HepG2 (cell line): ENCODE data around the gene CSNK2A1. TPM values are rescaled to one million over a fixed set of nuclear protein-coding genes. Genes with fewer than 3 reads are reported as not detected.

Experiments
- ATAC-seq: fragments of 200-7000 bp; cut with Tn5 transposase; 3 replicates; pipeline ENCODE4 v1.9.1; 2020; ENCODE audit warnings: mild to moderate bottlenecking, moderate library complexity
- BruUV-seq: library from RNA; stranded (reverse); fragments of 400-500 nt; replicated peaks from 2 replicates; lab custom pipeline; 2021; lab: Mats Ljungman, UMichigan
- CTCF ChIA-PET: fragments of 300-600 bp; formaldehyde crosslinking; extraction: SDS; loops from one replicate; lab custom pipeline; 2021; ENCODE audit warnings: low total read pairs, inconsistent platforms, low intra/inter-chr PET ratio; lab: Yijun Ruan, JAX
- POLR2A ChIA-PET: fragments of 350-600 bp; sonication (Branson Sonifier 250); formaldehyde crosslinking; loops from one replicate; lab custom pipeline; 2020; ENCODE audit warnings: antibody characterized with exemption, inconsistent platforms; lab: Yijun Ruan, JAX
- DNase-seq: peaks from one replicate; pipeline ENCODE4 v3.0.0-alpha.2; 2015; ENCODE audit warnings: low spot score
- FAIRE-seq: peaks from 3 replicates; lab custom pipeline; 2011; peaks lifted over from hg19 to GRCh38; lab: Jason Lieb, UNC
- H2AFZ ChIP-seq: one replicate; pipeline ENCODE4 v1.6.1; 2011; ENCODE audit warnings: low read length, inconsistent platforms
- H3K27ac ChIP-seq: fragments of 300-600 bp; 3 replicates; pipeline ENCODE4 v1.8.0; 2011; ENCODE audit warnings: mixed run types, mild to moderate bottlenecking, mixed read lengths, low read length, inconsistent platforms; ENCODE audit not compliant: insufficient read depth; ENCODE audit errors: extremely low read length
- H3K27me3 ChIP-seq, 2 experiments: fragments of 200-600 bp in 1 of 2; 2 replicates in 1 of 2; 3 replicates in 1 of 2; pipeline versions ENCODE4 v1.6.0 to v1.8.0; 2011; ENCODE audit warnings: low read length in 2 of 2, mild to moderate bottlenecking in 2 of 2, moderate library complexity in 2 of 2, inconsistent platforms in 1 of 2; ENCODE audit not compliant: insufficient read depth in 2 of 2, control insufficient read depth in 1 of 2
- H3K36me3 ChIP-seq, 2 experiments: fragments of 200-600 bp in 1 of 2; replicated peaks in 1 of 2; 2 replicates in 1 of 2; 3 replicates in 1 of 2; pipeline versions ENCODE4 v1.5.1 to v1.8.0; 2011; ENCODE audit warnings: low read length in 2 of 2, inconsistent platforms in 1 of 2; ENCODE audit not compliant: insufficient read depth in 2 of 2, control insufficient read depth in 1 of 2
- H3K4me1 ChIP-seq: 2 replicates; pipeline ENCODE4 v1.5.1; 2012; ENCODE audit warnings: low read length, inconsistent platforms; ENCODE audit not compliant: insufficient read depth
- H3K4me2 ChIP-seq: 2 replicates; pipeline ENCODE4 v1.6.0; 2011; ENCODE audit warnings: low read depth, low read length, inconsistent platforms
- H3K4me3 ChIP-seq, 3 experiments: fragments of 200-600 bp in 1 of 3; sonication (generic), shearing (Covaris generic) in 1 of 3; replicated peaks in 1 of 3; 2 replicates each; pipeline ENCODE4 v1.5.1; 2011 to 2016; ENCODE audit warnings: low read length in 3 of 3, inconsistent platforms in 2 of 3, low read depth in 2 of 3, mild to moderate bottlenecking in 2 of 3, control low read depth in 1 of 3, mixed read lengths in 1 of 3; ENCODE audit not compliant: insufficient read depth in 1 of 3
- H3K79me2 ChIP-seq: one replicate; pipeline ENCODE4 v1.6.1; 2011; ENCODE audit warnings: low read length, inconsistent platforms; ENCODE audit not compliant: insufficient read depth
- H3K9ac ChIP-seq: 2 replicates; pipeline ENCODE4 v1.6.0; 2011; ENCODE audit warnings: mild to moderate bottlenecking, low read depth, low read length, inconsistent platforms; ENCODE audit not compliant: insufficient read depth
- H3K9me3 ChIP-seq: 2 replicates; pipeline ENCODE4 v1.5.1; 2012; ENCODE audit warnings: mild to moderate bottlenecking, low read length
- H4K20me1 ChIP-seq: 2 replicates; pipeline ENCODE4 v1.6.0; 2011; ENCODE audit warnings: inconsistent platforms, mild to moderate bottlenecking, low read length, moderate library complexity; ENCODE audit not compliant: insufficient read depth
- ARNT ChIP-seq: fragments of 450-650 bp; IDR thresholded peaks from 2 replicates; pipeline ENCODE4 v1.6.1; 2017
- HNRNPL ChIP-seq: fragments of 200-400 bp; formaldehyde crosslinking; IDR thresholded peaks from 2 replicates; pipeline ENCODE4 v1.6.1; 2017; ENCODE audit warnings: mild to moderate bottlenecking, low read depth, low read length
- KAT7 ChIP-seq: IDR thresholded peaks from 2 replicates; pipeline ENCODE4 v1.6.1; 2018; ENCODE audit warnings: borderline replicate concordance, missing compliant biosample characterization
- MAZ ChIP-seq, 2 experiments: sonication (generic) in 1 of 2; formaldehyde crosslinking in 1 of 2; IDR thresholded peaks; 2 replicates each; pipeline versions ENCODE4 v1.5.0 to v1.6.1; 2012 to 2020; ENCODE audit warnings: low read depth in 2 of 2, mild to moderate bottlenecking in 2 of 2, borderline replicate concordance in 1 of 2, improper control_type of control experiment in 1 of 2, low read length in 1 of 2, missing genetic modification reagents in 1 of 2, moderate library complexity in 1 of 2
- SAFB2 ChIP-seq: sonication (generic); formaldehyde crosslinking; IDR thresholded peaks from 2 replicates; pipeline ENCODE4 v1.5.1; 2020; ENCODE audit warnings: missing genetic modification reagents, low read depth, mild to moderate bottlenecking, borderline replicate concordance
- STAG1 ChIP-seq: sonication (generic); formaldehyde crosslinking; IDR thresholded peaks from 2 replicates; pipeline ENCODE4 v1.4.0; 2020; ENCODE audit warnings: missing genetic modification reagents
- ZFP41 ChIP-seq: sonication (generic); formaldehyde crosslinking; IDR thresholded peaks from 2 replicates; pipeline ENCODE4 v1.4.0; 2020; ENCODE audit warnings: mild to moderate bottlenecking, missing genetic modification reagents, borderline replicate concordance
- ZNF274 ChIP-seq: sonication (generic); formaldehyde crosslinking; IDR thresholded peaks from 2 replicates; pipeline ENCODE4 v1.5.1; 2020; ENCODE audit warnings: mild to moderate bottlenecking, missing genetic modification reagents
- ZNF326 ChIP-seq: sonication (generic); formaldehyde crosslinking; IDR thresholded peaks from 2 replicates; pipeline ENCODE4 v1.4.0; 2020; ENCODE audit warnings: missing genetic modification reagents, borderline replicate concordance
- ZNF329 ChIP-seq: sonication (generic); formaldehyde crosslinking; IDR thresholded peaks from 2 replicates; pipeline ENCODE4 v1.9.0; 2021; ENCODE audit warnings: low read depth, mild to moderate bottlenecking, missing genetic modification reagents
- ZNF350 ChIP-seq: sonication (generic); formaldehyde crosslinking; IDR thresholded peaks from 2 replicates; pipeline ENCODE4 v1.4.0; 2020; ENCODE audit warnings: mild to moderate bottlenecking, low read depth, missing genetic modification reagents, borderline replicate concordance
- ZNF589 ChIP-seq: sonication (generic); formaldehyde crosslinking; conservative IDR thresholded peaks from 2 replicates; pipeline ENCODE4 v1.8.0; 2022; ENCODE audit warnings: mild to moderate bottlenecking, moderate library complexity, missing genetic modification reagents
- ZNF713 ChIP-seq: sonication (generic); formaldehyde crosslinking; IDR thresholded peaks from 2 replicates; pipeline ENCODE4 v1.4.0; 2020; ENCODE audit warnings: mild to moderate bottlenecking, missing genetic modification reagents
- WGBS: methylation state at CpG from one replicate; pipeline ENCODE4 v1.1.6; 2017; ENCODE audit warnings: low lambda C conversion rate; 5-methylcytosine and 5-hydroxymethylcytosine counted together
- in situ Hi-C: cut with HindIII; loops from 2 replicates; pipeline ENCODE4 v1.10.0; 2017; ENCODE audit warnings: low pct_unique_long_range_greater_than_20kb; ENCODE audit not compliant: extremely low pct_ligation_motif_present
- intact Hi-C: fragments of 100-400 bp; cut with micrococcal nuclease; formaldehyde crosslinking; loops from one replicate; pipeline ENCODE4 v1.10.0; 2022; ENCODE audit not compliant: unreplicated experiment
- polyA plus RNA-seq, 8 experiments: library from polyadenylated mRNA; depleted of rRNA in 3 of 8; stranded (reverse) in 7 of 8; unstranded in 1 of 8; fragments of >200 nt; fragmentation: Illumina TruSeq in 4 of 8; extraction: Trizol in 4 of 8; gene quantifications; 2 replicates each; pipeline versions ENCODE4 v1.2.1 to v1.2.3, GENCODE V29; 2011 to 2016; ENCODE audit warnings: low read depth in 4 of 8, missing spikeins in 1 of 8, mixed read lengths in 1 of 8; ENCODE audit not compliant: insufficient read depth in 1 of 8
- total RNA-seq, 5 experiments: library from RNA; depleted of rRNA; stranded (reverse); fragments of >200 nt; fragmentation: Illumina TruSeq; extraction: Trizol; gene quantifications; 2 replicates each; pipeline ENCODE4 v1.2.3, GENCODE V29; 2016; ENCODE audit warnings: low read depth in 1 of 5
- TF ChIP-seq, protein P1 (sequence below): sonication (generic); formaldehyde crosslinking; IDR thresholded peaks from 2 replicates; pipeline ENCODE4 v1.5.1; 2020; ENCODE audit warnings: missing genetic modification reagents, mild to moderate bottlenecking, borderline replicate concordance
- TF ChIP-seq, protein P2 (sequence below): sonication (generic); formaldehyde crosslinking; IDR thresholded peaks from 2 replicates; pipeline ENCODE4 v1.8.0; 2022; ENCODE audit warnings: mild to moderate bottlenecking, missing genetic modification reagents, moderate library complexity
- TF ChIP-seq, protein P3 (sequence below): sonication (generic); formaldehyde crosslinking; IDR thresholded peaks from 2 replicates; pipeline ENCODE4 v1.5.1; 2020; ENCODE audit warnings: mild to moderate bottlenecking, moderate library complexity, missing genetic modification reagents
- TF ChIP-seq, protein P4 (sequence below): sonication (generic); formaldehyde crosslinking; IDR thresholded peaks from 2 replicates; pipeline ENCODE4 v1.4.0; 2020; ENCODE audit warnings: missing genetic modification reagents, borderline replicate concordance
- TF ChIP-seq, protein P5 (sequence below): sonication (generic); formaldehyde crosslinking; IDR thresholded peaks from 2 replicates; pipeline ENCODE4 v1.9.0; 2022; ENCODE audit warnings: low read depth, missing genetic modification reagents

Gene CSNK2A1
- total and polyA plus RNA-seq, 2 of the 13 experiments (the other 11 are each of a cell fraction or from before 2014, with no cell fraction given): 153 to 231 TPM

DNA sequence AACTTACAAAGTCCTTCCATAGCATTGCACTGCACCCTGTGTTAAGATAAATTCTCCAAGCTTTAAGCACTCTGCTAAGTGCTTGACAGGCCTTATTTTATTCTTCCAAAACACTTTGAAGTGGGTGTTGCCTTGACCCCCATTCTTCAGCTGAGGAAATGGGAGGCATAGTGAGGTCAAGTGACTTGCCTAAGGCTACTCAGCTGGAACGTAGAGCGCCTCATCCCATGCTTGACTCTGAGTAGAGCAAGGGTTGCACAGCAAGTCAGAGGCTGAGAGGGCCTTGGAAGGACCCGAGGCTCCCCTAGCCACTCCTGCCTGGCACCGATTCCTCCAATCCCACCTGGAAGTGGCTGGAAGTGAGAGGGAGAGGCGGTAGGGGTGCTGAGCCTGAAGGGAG lies 19.6 kb upstream of the CSNK2A1 start:
- CTCF ChIA-PET: interaction anchor here (2.5 to 3.2 kb wide), 4 partner anchors 82 to 176 kb away, joined by 31 to 56 read pairs (median 34); no protein-coding TSS in a partner anchor
- no peak for DNase-seq
- WGBS: 13% methylated on average over 5 of the region's 5 CpGs
- H2AFZ ChIP-seq: no peak overlapping the region
- H3K4me3 ChIP-seq: no peak overlapping the region
- no peaks in the 10 kb centered on the region for H3K79me2 ChIP-seq
- POLR2A ChIA-PET: no interaction called here
- H3K27me3 ChIP-seq: peaks cover 2 to 54% of the 10 kb centered on the region in 2 experiments; a peak in 3 of 5 replicates
- no peak overlapping the region for H3K9ac ChIP-seq
- no peak overlapping the region for H3K27ac ChIP-seq
- ATAC-seq: no peak
- TF ChIP-seq ZNF326 (CRISPR knock-in tag) (no peak), ZFP41 (CRISPR knock-in tag) (no peak), STAG1 (CRISPR knock-in tag) (no peak), KAT7 (CRISPR knock-in tag) (no peak), ZNF713 (CRISPR knock-in tag) (no peak), MAZ (IDR thresholded peaks at IDR 0.05; ENCODE audit: borderline replicate concordance, low read depth, low read length) (no peak), MAZ (CRISPR knock-in tag; IDR thresholded peaks at IDR 0.05; ENCODE audit: low read depth) (no peak), ZNF274 (CRISPR knock-in tag) (no peak), ZNF589 (CRISPR knock-in tag) (no peak), SAFB2 (no peak), ZNF329 (CRISPR knock-in tag) (no peak), ZNF350 (CRISPR knock-in tag) (no peak), HNRNPL (no peak), ARNT (no peak)
- TF ChIP-seq, protein P1, sequence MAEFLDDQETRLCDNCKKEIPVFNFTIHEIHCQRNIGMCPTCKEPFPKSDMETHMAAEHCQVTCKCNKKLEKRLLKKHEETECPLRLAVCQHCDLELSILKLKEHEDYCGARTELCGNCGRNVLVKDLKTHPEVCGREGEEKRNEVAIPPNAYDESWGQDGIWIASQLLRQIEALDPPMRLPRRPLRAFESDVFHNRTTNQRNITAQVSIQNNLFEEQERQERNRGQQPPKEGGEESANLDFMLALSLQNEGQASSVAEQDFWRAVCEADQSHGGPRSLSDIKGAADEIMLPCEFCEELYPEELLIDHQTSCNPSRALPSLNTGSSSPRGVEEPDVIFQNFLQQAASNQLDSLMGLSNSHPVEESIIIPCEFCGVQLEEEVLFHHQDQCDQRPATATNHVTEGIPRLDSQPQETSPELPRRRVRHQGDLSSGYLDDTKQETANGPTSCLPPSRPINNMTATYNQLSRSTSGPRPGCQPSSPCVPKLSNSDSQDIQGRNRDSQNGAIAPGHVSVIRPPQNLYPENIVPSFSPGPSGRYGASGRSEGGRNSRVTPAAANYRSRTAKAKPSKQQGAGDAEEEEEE (CRISPR knock-in tag): no peak
- TF ChIP-seq, protein P2, sequence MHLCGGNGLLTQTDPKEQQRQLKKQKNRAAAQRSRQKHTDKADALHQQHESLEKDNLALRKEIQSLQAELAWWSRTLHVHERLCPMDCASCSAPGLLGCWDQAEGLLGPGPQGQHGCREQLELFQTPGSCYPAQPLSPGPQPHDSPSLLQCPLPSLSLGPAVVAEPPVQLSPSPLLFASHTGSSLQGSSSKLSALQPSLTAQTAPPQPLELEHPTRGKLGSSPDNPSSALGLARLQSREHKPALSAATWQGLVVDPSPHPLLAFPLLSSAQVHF (CRISPR knock-in tag): no peak
- TF ChIP-seq, protein P3, sequence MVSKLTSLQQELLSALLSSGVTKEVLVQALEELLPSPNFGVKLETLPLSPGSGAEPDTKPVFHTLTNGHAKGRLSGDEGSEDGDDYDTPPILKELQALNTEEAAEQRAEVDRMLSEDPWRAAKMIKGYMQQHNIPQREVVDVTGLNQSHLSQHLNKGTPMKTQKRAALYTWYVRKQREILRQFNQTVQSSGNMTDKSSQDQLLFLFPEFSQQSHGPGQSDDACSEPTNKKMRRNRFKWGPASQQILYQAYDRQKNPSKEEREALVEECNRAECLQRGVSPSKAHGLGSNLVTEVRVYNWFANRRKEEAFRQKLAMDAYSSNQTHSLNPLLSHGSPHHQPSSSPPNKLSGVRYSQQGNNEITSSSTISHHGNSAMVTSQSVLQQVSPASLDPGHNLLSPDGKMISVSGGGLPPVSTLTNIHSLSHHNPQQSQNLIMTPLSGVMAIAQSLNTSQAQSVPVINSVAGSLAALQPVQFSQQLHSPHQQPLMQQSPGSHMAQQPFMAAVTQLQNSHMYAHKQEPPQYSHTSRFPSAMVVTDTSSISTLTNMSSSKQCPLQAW (CRISPR knock-in tag): no peak
- TF ChIP-seq, protein P4, sequence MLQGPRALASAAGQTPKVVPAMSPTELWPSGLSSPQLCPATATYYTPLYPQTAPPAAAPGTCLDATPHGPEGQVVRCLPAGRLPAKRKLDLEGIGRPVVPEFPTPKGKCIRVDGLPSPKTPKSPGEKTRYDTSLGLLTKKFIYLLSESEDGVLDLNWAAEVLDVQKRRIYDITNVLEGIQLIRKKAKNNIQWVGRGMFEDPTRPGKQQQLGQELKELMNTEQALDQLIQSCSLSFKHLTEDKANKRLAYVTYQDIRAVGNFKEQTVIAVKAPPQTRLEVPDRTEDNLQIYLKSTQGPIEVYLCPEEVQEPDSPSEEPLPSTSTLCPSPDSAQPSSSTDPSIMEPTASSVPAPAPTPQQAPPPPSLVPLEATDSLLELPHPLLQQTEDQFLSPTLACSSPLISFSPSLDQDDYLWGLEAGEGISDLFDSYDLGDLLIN (CRISPR knock-in tag): no peak
- TF ChIP-seq, protein P5, sequence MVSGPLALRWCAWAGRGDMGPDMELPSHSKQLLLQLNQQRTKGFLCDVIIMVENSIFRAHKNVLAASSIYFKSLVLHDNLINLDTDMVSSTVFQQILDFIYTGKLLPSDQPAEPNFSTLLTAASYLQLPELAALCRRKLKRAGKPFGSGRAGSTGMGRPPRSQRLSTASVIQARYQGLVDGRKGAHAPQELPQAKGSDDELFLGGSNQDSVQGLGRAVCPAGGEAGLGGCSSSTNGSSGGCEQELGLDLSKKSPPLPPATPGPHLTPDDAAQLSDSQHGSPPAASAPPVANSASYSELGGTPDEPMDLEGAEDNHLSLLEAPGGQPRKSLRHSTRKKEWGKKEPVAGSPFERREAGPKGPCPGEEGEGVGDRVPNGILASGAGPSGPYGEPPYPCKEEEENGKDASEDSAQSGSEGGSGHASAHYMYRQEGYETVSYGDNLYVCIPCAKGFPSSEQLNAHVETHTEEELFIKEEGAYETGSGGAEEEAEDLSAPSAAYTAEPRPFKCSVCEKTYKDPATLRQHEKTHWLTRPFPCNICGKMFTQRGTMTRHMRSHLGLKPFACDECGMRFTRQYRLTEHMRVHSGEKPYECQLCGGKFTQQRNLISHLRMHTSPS (CRISPR knock-in tag): no peak
- TF ChIP-seq, all 625 proteins: peak for 0
- FAIRE-seq: no peak
- H3K4me2 ChIP-seq: no peak overlapping the region
- no peaks in the 10 kb centered on the region for H4K20me1 ChIP-seq
- no peaks in the 10 kb centered on the region for H3K36me3 ChIP-seq
- BruUV-seq: no TSS peak
- H3K4me1 ChIP-seq: no peaks in the 10 kb centered on the region
- in situ Hi-C loops (loop anchor here (5.0 kb wide), 2 partner anchors 84 to 174 kb away; no protein-coding TSS in a partner anchor), intact Hi-C loops (no loop called here)
- no peaks in the 10 kb centered on the region for H3K9me3 ChIP-seq
